SK-N-SH (cell line): ENCODE measurements around the gene H6PD. TPM values are rescaled to one million over a fixed set of nuclear protein-coding genes. Genes with fewer than 3 reads are reported as not detected.

ENCODE experiments used
- CTCF ChIA-PET: fragments of 300-600, 350-600 bp; formaldehyde crosslinking; extraction: SDS; loops from one replicate; lab custom pipeline; 2021; lab: Yijun Ruan, JAX
- POLR2A ChIA-PET: fragments of 350-600 bp; sonication (Branson Sonifier 250); formaldehyde crosslinking; extraction: SDS; loops from one replicate; lab custom pipeline; 2020; ENCODE audit warnings: antibody characterized with exemption, inconsistent platforms; lab: Yijun Ruan, JAX
- DNase-seq: peaks from one replicate; pipeline ENCODE4 v3.0.0; 2012
- H2AFZ ChIP-seq: fragments of 200-600 bp; sonication (generic); 2 replicates; pipeline ENCODE4 v1.8.1; 2016; ENCODE audit warnings: antibody characterized with exemption, mild to moderate bottlenecking, low read depth
- H3F3A ChIP-seq: fragments of 200-600 bp; sonication (generic); replicated peaks from 2 replicates; pipeline ENCODE3; 2016; ENCODE audit warnings: antibody characterized with exemption, mild to moderate bottlenecking; ENCODE audit not compliant: insufficient read depth
- H3K27ac ChIP-seq, 2 experiments: fragments of 200-500 bp in 1 of 2; fragments of 200-600 bp in 1 of 2; sonication (Bioruptor generic) in 1 of 2; sonication (generic), shearing (Covaris generic) in 1 of 2; 2 replicates each; pipeline versions ENCODE4 v1.5.1 to v1.6.1; 2014 to 2016; ENCODE audit warnings: low read depth in 2 of 2, inconsistent platforms in 1 of 2, low read length in 1 of 2, mild to moderate bottlenecking in 1 of 2, mixed read lengths in 1 of 2
- H3K27me3 ChIP-seq: fragments of 200-600 bp; sonication (generic), shearing (Covaris generic); 2 replicates; pipeline ENCODE4 v1.6.1; 2016; ENCODE audit warnings: mixed run types; ENCODE audit not compliant: insufficient read depth
- H3K36me3 ChIP-seq, 2 experiments: fragments of 200-500 bp in 1 of 2; fragments of 200-600 bp in 1 of 2; sonication (Bioruptor generic) in 1 of 2; sonication (generic) in 1 of 2; replicated peaks in 1 of 2; 2 replicates each; pipeline versions ENCODE3 to v1.5.1; 2014 to 2016; ENCODE audit warnings: low read length in 1 of 2, mild to moderate bottlenecking in 1 of 2; ENCODE audit not compliant: insufficient read depth in 2 of 2, control insufficient read depth in 1 of 2
- H3K4me1 ChIP-seq, 2 experiments: fragments of 200-500 bp in 1 of 2; fragments of 200-600 bp in 1 of 2; sonication (Bioruptor generic) in 1 of 2; sonication (generic), shearing (Covaris generic) in 1 of 2; 2 replicates each; pipeline versions ENCODE4 v1.5.1 to v1.6.1; 2014 to 2016; ENCODE audit warnings: low read depth in 1 of 2, low read length in 1 of 2, mixed run types in 1 of 2; ENCODE audit not compliant: insufficient read depth in 2 of 2, control insufficient read depth in 1 of 2
- H3K4me2 ChIP-seq: fragments of 200-600 bp; sonication (generic), shearing (Covaris generic); 2 replicates; pipeline ENCODE4 v1.6.1; 2017; ENCODE audit warnings: mixed run types
- H3K4me3 ChIP-seq, 2 experiments: fragments of 200-500 bp in 1 of 2; fragments of 200-600 bp in 1 of 2; sonication (Bioruptor generic) in 1 of 2; sonication (generic), shearing (Covaris generic) in 1 of 2; 2 replicates each; pipeline versions ENCODE4 v1.5.1 to v1.8.1; 2014 to 2016; ENCODE audit warnings: low read depth in 2 of 2, inconsistent platforms in 1 of 2, low read length in 1 of 2, mild to moderate bottlenecking in 1 of 2, mixed read lengths in 1 of 2, moderate library complexity in 1 of 2
- H3K79me2 ChIP-seq: fragments of 200-600 bp; sonication (generic); 2 replicates; pipeline ENCODE4 v1.8.1; 2017; ENCODE audit warnings: mild to moderate bottlenecking; ENCODE audit not compliant: insufficient read depth
- H3K9ac ChIP-seq: fragments of 200-600 bp; sonication (generic); 2 replicates; pipeline ENCODE4 v1.6.1; 2017; ENCODE audit warnings: mixed run types
- H3K9me2 ChIP-seq: fragments of 200-600 bp; sonication (generic); 2 replicates; pipeline ENCODE4 v1.6.1; 2017; ENCODE audit warnings: mixed run types
- H3K9me3 ChIP-seq: fragments of 200-600 bp; sonication (generic); 2 replicates; pipeline ENCODE4 v1.6.1; 2017; ENCODE audit warnings: mixed run types, mild to moderate bottlenecking, moderate library complexity
- H4K20me1 ChIP-seq: fragments of 200-600 bp; sonication (generic); 2 replicates; pipeline ENCODE4 v1.6.1; 2017; ENCODE audit warnings: mild to moderate bottlenecking, mixed run types; ENCODE audit not compliant: insufficient read depth
- CHD2 ChIP-seq: fragments of 150-350 bp; IDR thresholded peaks from 2 replicates; pipeline ENCODE4 v1.6.1; 2018; ENCODE audit warnings: low read length; ENCODE audit not compliant: partially characterized antibody
- EP300 ChIP-seq, 2 experiments: IDR thresholded peaks; 2 replicates each; pipeline versions ENCODE4 v1.4.0 to v1.6.1; 2012; ENCODE audit warnings: borderline replicate concordance in 1 of 2, low read depth in 1 of 2, low read length in 1 of 2
- EZH2phosphoT487 ChIP-seq: fragments of 200-600 bp; sonication (generic); IDR thresholded peaks from 2 replicates; pipeline ENCODE4 v1.6.1; 2017; ENCODE audit warnings: low read depth, mixed run types, mild to moderate bottlenecking, antibody characterized with exemption, moderate library complexity, borderline replicate concordance
- FOXJ3 ChIP-seq: sonication (generic); formaldehyde crosslinking; IDR thresholded peaks from 2 replicates; pipeline ENCODE4 v1.5.1; 2020; ENCODE audit warnings: mild to moderate bottlenecking, missing genetic modification reagents
- FOXM1 ChIP-seq: IDR thresholded peaks from 2 replicates; pipeline ENCODE4 v1.4.0; 2012; ENCODE audit warnings: low read depth, mild to moderate bottlenecking
- GATA2 ChIP-seq: sonication (generic); formaldehyde crosslinking; IDR thresholded peaks from 2 replicates; pipeline ENCODE4 v1.5.0; 2020; ENCODE audit warnings: mild to moderate bottlenecking, missing genetic modification reagents
- MXI1 ChIP-seq: IDR thresholded peaks from 2 replicates; pipeline ENCODE4 v1.6.1; 2012; ENCODE audit warnings: mild to moderate bottlenecking, low read depth, low read length, improper control_type of control experiment
- PBX3 ChIP-seq: IDR thresholded peaks from 2 replicates; pipeline ENCODE4; 2012
- SMC3 ChIP-seq: IDR thresholded peaks from 2 replicates; pipeline ENCODE4 v1.6.1; 2012; ENCODE audit warnings: low read depth, low read length, improper control_type of control experiment
- USF2 ChIP-seq: fragments of 150-350 bp; IDR thresholded peaks from 2 replicates; pipeline ENCODE4 v1.6.1; 2017; ENCODE audit warnings: antibody characterized with exemption, low read length, low read depth, borderline replicate concordance
- YY1 ChIP-seq: IDR thresholded peaks from 2 replicates; pipeline ENCODE4 v1.4.0; 2012; ENCODE audit warnings: low read depth, mild to moderate bottlenecking
- WGBS: methylation state at CpG from one replicate; pipeline ENCODE4 v1.1.6; 2017; ENCODE audit warnings: low lambda C conversion rate; 5-methylcytosine and 5-hydroxymethylcytosine counted together
- polyA plus RNA-seq, 3 experiments: library from polyadenylated mRNA; depleted of rRNA; stranded (reverse); fragments of >200 nt; gene quantifications; 2 replicates each; pipeline ENCODE4 v1.2.3, GENCODE V29; 2012

H6PD gene
- polyA plus RNA-seq, 1 of the 3 experiments (the other 2 are of a cell fraction), result 19.1 TPM

- TF ChIP-seq PBX3 (no peak), GATA2 (no peak), FOXJ3 (CRISPR knock-in tag) (no peak), USF2 (no peak), EZH2phosphoT487 (no peak), FOXM1 (no peak), MXI1 (no peak)
- Histone ChIP-seq H3K27ac (no peak overlapping the region), H3K4me1 (peaks cover 0 to 3% of the 10 kb centered on the region in 2 experiments; a peak in 1 of 4 replicates), H3K36me3 (peaks cover 0 to 17% of the 10 kb centered on the region in 2 experiments), H3K9ac (no peak overlapping the region), H3K4me2 (no peak overlapping the region), H3K9me3 (no peaks in the 10 kb centered on the region), H2AFZ (no peak overlapping the region), H3K4me3 (no peak overlapping the region), H3K9me2 (no peaks in the 10 kb centered on the region), H3F3A (peaks cover 4% of the 10 kb centered on the region), H3K79me2 (no peaks in the 10 kb centered on the region), H4K20me1 (no peaks in the 10 kb centered on the region), H3K27me3 (no peaks in the 10 kb centered on the region)
- DNase-seq, result no peak
- ChIA-PET CTCF (interaction anchor here (0.8 to 7.9 kb wide), 6 partner anchors 8 to 357 kb away, joined by 3 to 156 read pairs (median 4); no protein-coding TSS in a partner anchor), POLR2A (no interaction called here)
- 94% methylated on average over 9 of the region's 12 CpGs for WGBS
These were observed 35.1 kb downstream of the H6PD start for GRCh38 chr1:9269721-9270120.

GRCh38 chr1:9270290-9270883 lies 35.8 kb downstream of the H6PD start:
- H3K4me1 ChIP-seq, result peaks cover 5 to 6% of the 10 kb centered on the region in 2 experiments; a peak in 2 of 4 replicates
- DNase-seq, result no peak
- WGBS, result 78% methylated on average over 8 of the region's 15 CpGs
- no peak for TF ChIP-seq SMC3
- TF ChIP-seq CHD2, result no peak
- no peak for TF ChIP-seq EP300 (IDR thresholded peaks at IDR 0.05; ENCODE audit: borderline replicate concordance in 1 of 2, low read depth in 1 of 2, low read length in 1 of 2)
- TF ChIP-seq YY1, result no peak
- TF ChIP-seq FOXJ3 (CRISPR knock-in tag), result no peak
- H4K20me1 ChIP-seq, result no peaks in the 10 kb centered on the region
- CTCF ChIA-PET, result interaction anchor here (0.8 to 7.9 kb wide), 5 partner anchors 9 to 222 kb away, joined by 3 to 156 read pairs (median 4); no protein-coding TSS in a partner anchor
- POLR2A ChIA-PET, result no interaction called here
- H2AFZ ChIP-seq, result no peak overlapping the region
- peaks cover 0 to 11% of the 10 kb centered on the region in 2 experiments for H3K36me3 ChIP-seq
- H3K9me3 ChIP-seq, result no peaks in the 10 kb centered on the region
- H3K4me2 ChIP-seq, result no peak overlapping the region
- H3K4me3 ChIP-seq, result no peak overlapping the region
- H3K9ac ChIP-seq, result no peak overlapping the region
- no peak overlapping the region for H3K27ac ChIP-seq
- peaks cover 4% of the 10 kb centered on the region for H3F3A ChIP-seq
- H3K27me3 ChIP-seq, result no peaks in the 10 kb centered on the region
- no peaks in the 10 kb centered on the region for H3K79me2 ChIP-seq
- H3K9me2 ChIP-seq, result no peaks in the 10 kb centered on the region
